ENCODE results near the gene USP31.
"Not testable (repeated sequence)": the region's sequence is repeated elsewhere in the genome, so short reads cannot be mapped to it uniquely, and the experiment has no call there.

The USP31 gene

GRCh38 chr16:23158114-23158513 is 8.9 kb upstream of the USP31 start:
- no peak for DNase-seq

- no peak for DNase-seq
Observed at GRCh38 chr16:23156946-23157460, 7.8 kb upstream of the USP31 start.

GRCh38 chr16:23156110-23156509 is 6.9 kb upstream of the USP31 start:
- DNase-seq, result no peak

GRCh38 chr16:23155445-23156049 is 6.3 kb upstream of the USP31 start:
- no peak for DNase-seq

- DNase-seq, result no peak
Observed at GRCh38 chr16:23152386-23153178, 3.3 kb upstream of the USP31 start.

GRCh38 chr16:23149993-23150364 is 727 bp upstream of the USP31 start:
- DNase-seq, result no peak

- peak in 1 of 2 donors; percentile 57 for DNase-seq
Observed at GRCh38 chr16:23148513-23149266, 562 bp downstream of the USP31 start.

GRCh38 chr16:23148166-23148512 is 1.1 kb downstream of the USP31 start:
- no peak for DNase-seq

- DNase-seq, result no peak
Observed at GRCh38 chr16:23147666-23148065, 1.6 kb downstream of the USP31 start.

- DNase-seq, result no peak
Observed at GRCh38 chr16:23146877-23147601, 2.2 kb downstream of the USP31 start.

GRCh38 chr16:23145608-23146007 is 3.6 kb downstream of the USP31 start:
- no peak for DNase-seq

GRCh38 chr16:23145186-23145585 is 4.1 kb downstream of the USP31 start:
- no peak for DNase-seq

GRCh38 chr16:23144393-23144792 is 4.9 kb downstream of the USP31 start:
- not testable (repeated sequence) for DNase-seq

- DNase-seq, result no peak
Observed at GRCh38 chr16:23143391-23143790, 5.9 kb downstream of the USP31 start.

GRCh38 chr16:23141959-23142740 is 7.1 kb downstream of the USP31 start:
- no peak for DNase-seq

GRCh38 chr16:23141500-23141899 is 7.8 kb downstream of the USP31 start:
- DNase-seq, result no peak

GRCh38 chr16:23141033-23141432 is 8.2 kb downstream of the USP31 start:
- no peak for DNase-seq

- no peak for DNase-seq
Observed at GRCh38 chr16:23140107-23140506, 9.1 kb downstream of the USP31 start.

GRCh38 chr16:23137818-23138217 is 11.4 kb downstream of the USP31 start:
- DNase-seq, result no peak

GRCh38 chr16:23137256-23137655 is 12.0 kb downstream of the USP31 start:
- no peak for DNase-seq

- DNase-seq, result no peak
Observed at GRCh38 chr16:23134274-23134673, 15.0 kb downstream of the USP31 start.

GRCh38 chr16:23132775-23133463 is 16.3 kb downstream of the USP31 start:
- no peak for DNase-seq

Data from bone marrow (tissue), 2 donors.